WTC11 (cell line): Measurements from ENCODE around the gene ILK.

Source experiments
- TEAD4 ChIP-seq: sonication (generic); formaldehyde crosslinking; IDR thresholded peaks from 2 replicates; pipeline ENCODE4 v1.8.0; 2022; ENCODE audit warnings: mild to moderate bottlenecking, missing genetic modification reagents
- ZNF423 ChIP-seq: fragments of 250-450 bp; sonication (Bioruptor Pico); IDR thresholded peaks from 2 replicates; pipeline ENCODE4 v2.1.2; 2022; ENCODE audit warnings: mild to moderate bottlenecking, moderate library complexity
- TF ChIP-seq, protein P1 (sequence below): fragments of 200-600 bp; IDR thresholded peaks from 2 replicates; pipeline ENCODE4 v1.8.0; 2022; ENCODE audit warnings: antibody characterized with exemption

DNA sequence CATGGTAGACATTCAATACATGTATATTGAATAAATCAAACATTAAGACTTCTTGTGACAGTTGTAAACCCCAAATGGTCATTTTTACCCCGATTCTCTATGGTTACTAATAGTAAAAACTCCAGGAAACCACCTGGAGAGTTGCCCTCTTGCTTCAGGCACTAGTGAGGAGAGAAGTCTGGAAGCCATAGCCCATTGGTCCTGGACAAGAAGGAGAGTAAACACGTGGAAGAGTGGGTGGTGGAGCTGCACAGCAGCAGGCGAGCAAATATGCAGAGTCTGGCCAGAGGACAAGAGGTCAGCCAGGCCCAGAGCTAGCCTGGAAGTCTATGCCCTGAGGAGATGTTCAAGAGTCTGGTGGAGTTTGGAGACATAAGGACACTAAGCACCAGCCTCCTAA, 34.3 kb downstream of the ILK start:
- TF ChIP-seq, protein P1, sequence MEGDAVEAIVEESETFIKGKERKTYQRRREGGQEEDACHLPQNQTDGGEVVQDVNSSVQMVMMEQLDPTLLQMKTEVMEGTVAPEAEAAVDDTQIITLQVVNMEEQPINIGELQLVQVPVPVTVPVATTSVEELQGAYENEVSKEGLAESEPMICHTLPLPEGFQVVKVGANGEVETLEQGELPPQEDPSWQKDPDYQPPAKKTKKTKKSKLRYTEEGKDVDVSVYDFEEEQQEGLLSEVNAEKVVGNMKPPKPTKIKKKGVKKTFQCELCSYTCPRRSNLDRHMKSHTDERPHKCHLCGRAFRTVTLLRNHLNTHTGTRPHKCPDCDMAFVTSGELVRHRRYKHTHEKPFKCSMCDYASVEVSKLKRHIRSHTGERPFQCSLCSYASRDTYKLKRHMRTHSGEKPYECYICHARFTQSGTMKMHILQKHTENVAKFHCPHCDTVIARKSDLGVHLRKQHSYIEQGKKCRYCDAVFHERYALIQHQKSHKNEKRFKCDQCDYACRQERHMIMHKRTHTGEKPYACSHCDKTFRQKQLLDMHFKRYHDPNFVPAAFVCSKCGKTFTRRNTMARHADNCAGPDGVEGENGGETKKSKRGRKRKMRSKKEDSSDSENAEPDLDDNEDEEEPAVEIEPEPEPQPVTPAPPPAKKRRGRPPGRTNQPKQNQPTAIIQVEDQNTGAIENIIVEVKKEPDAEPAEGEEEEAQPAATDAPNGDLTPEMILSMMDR = no peak
- TF ChIP-seq TEAD4 (CRISPR knock-in tag) (no peak), ZNF423 (no peak)
